Ovary (tissue), 3 donors: ENCODE measurements around the gene RFX8.

ENCODE experiments used
- CTCF ChIP-seq, 3 donors: fragments of 450-650 bp in 2 of 3; fragments of 200-600 bp in 1 of 3; IDR thresholded peaks; one replicate each; pipeline versions ENCODE4 v1.5.1 to v1.8.0; 2016 to 2022; ENCODE audit warnings: antibody characterized with exemption in 3 of 3, mild to moderate bottlenecking in 1 of 3
- POLR2A ChIP-seq: fragments of 450-650 bp; IDR thresholded peaks from one replicate; pipeline ENCODE4 v1.6.1; 2017; ENCODE audit warnings: antibody characterized with exemption, mild to moderate bottlenecking, moderate library complexity
- donor health status: DM: no; HTN: no; CAD: no.

DNA sequence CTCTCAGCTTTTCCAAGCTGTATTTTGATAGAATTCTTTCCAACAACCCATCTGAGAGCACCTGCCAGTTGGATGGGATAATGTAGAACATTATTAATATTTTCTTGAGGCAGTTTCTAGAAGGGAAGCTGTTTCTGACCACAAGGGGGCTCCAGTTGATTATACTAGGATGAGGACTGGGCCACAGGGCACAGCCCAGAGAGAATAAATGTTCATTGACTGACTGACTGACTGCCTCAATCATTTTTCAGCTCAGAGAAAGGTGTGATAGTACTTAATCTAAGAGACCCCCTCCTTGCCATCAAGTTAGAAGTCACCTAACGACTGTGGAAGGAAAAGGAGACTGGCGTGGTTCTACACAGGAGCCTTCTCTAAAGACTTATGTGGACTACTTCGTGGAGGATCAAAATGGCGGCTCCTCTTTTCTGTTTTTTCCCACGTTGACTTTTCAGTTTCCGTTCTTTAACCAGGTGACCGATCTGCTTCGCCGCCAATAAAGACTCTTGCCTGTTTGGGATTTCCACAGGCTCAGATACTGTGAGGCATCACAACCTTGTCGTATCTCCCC lies 55.7 kb downstream of the RFX8 start:
- peak; percentile 53 to 64 (median 57) for TF ChIP-seq CTCF (IDR thresholded peaks at IDR 0.05)
- no peak for TF ChIP-seq POLR2A
